HL-60 (cell line): Measurements from ENCODE around the gene DPEP1.

Experiments
- DNase-seq, 2 experiments: peaks; one replicate each; pipeline ENCODE4 v3.0.0-alpha.2; 2010 to 2020; ENCODE audit warnings: low read depth in 1 of 2, low spot score in 1 of 2
- H3K27ac ChIP-seq: fragments of 250-450 bp; sonication (Bioruptor Pico); replicated peaks from 2 replicates; pipeline ENCODE4 v1.5.1; 2020; ENCODE audit warnings: mild to moderate bottlenecking, moderate library complexity
- H3K27me3 ChIP-seq: fragments of 250-450 bp; sonication (Bioruptor Pico); 2 replicates; pipeline ENCODE4 v1.5.1; 2021; ENCODE audit warnings: mild to moderate bottlenecking, moderate library complexity; ENCODE audit not compliant: insufficient read depth, poor library complexity, severe bottlenecking
- H3K4me3 ChIP-seq: replicated peaks from 2 replicates; pipeline ENCODE4 v1.5.1; 2011; ENCODE audit warnings: mild to moderate bottlenecking, control low read depth, low read length; ENCODE audit not compliant: insufficient read depth
- GABPA ChIP-seq: IDR thresholded peaks from 2 replicates; pipeline ENCODE4 v1.6.1; 2012; ENCODE audit warnings: low read depth
- POLR2AphosphoS5 ChIP-seq: IDR thresholded peaks from 2 replicates; pipeline ENCODE4 v1.6.1; 2012; ENCODE audit warnings: low read depth
- REST ChIP-seq: IDR thresholded peaks from 2 replicates; pipeline ENCODE4 v1.6.1; 2012; ENCODE audit warnings: low read depth; ENCODE audit not compliant: insufficient replicate concordance
- SPI1 ChIP-seq: IDR thresholded peaks from 2 replicates; pipeline ENCODE4 v1.6.1; 2012; ENCODE audit warnings: low read depth, mild to moderate bottlenecking, borderline replicate concordance
- TF ChIP-seq, protein P1 (sequence below): IDR thresholded peaks from one replicate; pipeline ENCODE4 v1.5.1; 2011; ENCODE audit warnings: low read length, control low read depth, inconsistent platforms; ENCODE audit not compliant: insufficient read depth

DPEP1 gene

DNA sequence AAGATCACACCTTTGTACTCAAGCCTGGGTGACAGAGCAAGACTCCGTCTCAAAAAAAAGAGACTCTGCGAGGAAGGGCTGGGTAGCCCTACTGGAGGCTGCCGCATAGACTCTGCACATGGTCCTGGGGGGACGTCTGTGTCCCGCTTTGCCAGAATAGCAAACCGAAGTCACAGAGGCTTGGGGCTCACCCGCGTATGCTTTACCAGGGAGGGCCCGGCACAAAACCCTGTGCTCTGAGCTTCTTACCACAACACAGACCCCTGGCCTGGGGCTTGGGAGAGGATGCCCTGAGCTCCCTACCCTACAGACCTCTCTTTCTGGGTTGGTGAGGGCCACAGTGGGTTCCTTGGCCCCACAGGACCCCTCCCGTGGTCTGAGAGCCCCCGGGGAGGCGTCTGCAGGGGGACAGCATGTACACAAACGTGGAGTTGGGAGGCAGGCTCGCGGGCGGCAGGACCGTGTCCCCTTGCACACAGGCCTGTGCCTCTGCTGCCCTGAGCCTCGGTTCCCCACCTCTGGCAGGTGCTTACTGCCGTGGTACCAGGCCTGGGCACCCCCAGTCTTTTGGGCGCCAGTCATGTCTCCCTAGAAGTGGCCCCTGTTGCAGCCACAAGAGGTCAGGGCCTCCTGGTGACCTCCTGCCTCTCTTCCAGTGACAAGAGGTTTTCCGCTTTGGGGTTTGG is 24.1 kb upstream of the DPEP1 start:
- Histone ChIP-seq H3K4me3 (no peak overlapping the region), H3K27me3 (no peaks in the 10 kb centered on the region), H3K27ac (no peak overlapping the region)
- DNase-seq = no peak
- TF ChIP-seq, protein P1, sequence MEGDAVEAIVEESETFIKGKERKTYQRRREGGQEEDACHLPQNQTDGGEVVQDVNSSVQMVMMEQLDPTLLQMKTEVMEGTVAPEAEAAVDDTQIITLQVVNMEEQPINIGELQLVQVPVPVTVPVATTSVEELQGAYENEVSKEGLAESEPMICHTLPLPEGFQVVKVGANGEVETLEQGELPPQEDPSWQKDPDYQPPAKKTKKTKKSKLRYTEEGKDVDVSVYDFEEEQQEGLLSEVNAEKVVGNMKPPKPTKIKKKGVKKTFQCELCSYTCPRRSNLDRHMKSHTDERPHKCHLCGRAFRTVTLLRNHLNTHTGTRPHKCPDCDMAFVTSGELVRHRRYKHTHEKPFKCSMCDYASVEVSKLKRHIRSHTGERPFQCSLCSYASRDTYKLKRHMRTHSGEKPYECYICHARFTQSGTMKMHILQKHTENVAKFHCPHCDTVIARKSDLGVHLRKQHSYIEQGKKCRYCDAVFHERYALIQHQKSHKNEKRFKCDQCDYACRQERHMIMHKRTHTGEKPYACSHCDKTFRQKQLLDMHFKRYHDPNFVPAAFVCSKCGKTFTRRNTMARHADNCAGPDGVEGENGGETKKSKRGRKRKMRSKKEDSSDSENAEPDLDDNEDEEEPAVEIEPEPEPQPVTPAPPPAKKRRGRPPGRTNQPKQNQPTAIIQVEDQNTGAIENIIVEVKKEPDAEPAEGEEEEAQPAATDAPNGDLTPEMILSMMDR = no peak
- TF ChIP-seq GABPA (no peak), REST (no peak), SPI1 (no peak), POLR2AphosphoS5 (no peak)

GRCh38 chr16:89593841-89594240 is 19.6 kb upstream of the DPEP1 start:
- no peak overlapping the region for H3K27ac ChIP-seq

More at GRCh38 chr16:89593841-89594240, 19.6 kb upstream of the DPEP1 start:
- Histone ChIP-seq H3K27me3 (no peaks in the 10 kb centered on the region), H3K4me3 (no peak overlapping the region)
- no peak for DNase-seq
- TF ChIP-seq, protein P1 = no peak
- TF ChIP-seq REST (no peak), SPI1 (no peak), GABPA (no peak), POLR2AphosphoS5 (no peak)
